ENCODE data around the gene KLF13.
A peak's percentile ranks its signal among the peaks of the same experiment; 100 is the strongest.

The KLF13 gene

DNA sequence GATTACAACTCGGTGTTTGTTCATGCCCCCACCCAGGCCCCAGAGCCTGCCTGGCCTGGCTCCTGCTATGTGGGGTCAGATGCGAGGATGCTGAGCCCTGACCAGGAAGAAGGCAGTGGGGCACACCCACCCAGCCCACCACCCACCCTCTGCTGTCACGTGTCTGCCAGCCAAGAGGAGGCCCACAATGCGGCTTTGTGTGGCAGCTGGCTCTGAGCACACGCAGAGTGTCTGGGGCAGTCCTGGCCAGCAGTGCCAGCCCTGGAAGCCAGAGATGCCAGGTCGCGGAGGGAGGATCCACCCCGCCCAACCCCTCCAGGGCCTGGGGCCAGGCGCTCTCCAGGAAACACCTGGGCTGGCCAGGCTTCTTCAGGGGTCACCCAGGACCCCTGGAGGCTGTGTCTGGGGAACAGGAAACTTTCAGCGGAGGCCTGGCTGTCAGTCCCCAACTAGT lies 26.4 kb upstream of the KLF13 start:
- no peak for DNase-seq (ENCODE audit: low spot score)

DNA sequence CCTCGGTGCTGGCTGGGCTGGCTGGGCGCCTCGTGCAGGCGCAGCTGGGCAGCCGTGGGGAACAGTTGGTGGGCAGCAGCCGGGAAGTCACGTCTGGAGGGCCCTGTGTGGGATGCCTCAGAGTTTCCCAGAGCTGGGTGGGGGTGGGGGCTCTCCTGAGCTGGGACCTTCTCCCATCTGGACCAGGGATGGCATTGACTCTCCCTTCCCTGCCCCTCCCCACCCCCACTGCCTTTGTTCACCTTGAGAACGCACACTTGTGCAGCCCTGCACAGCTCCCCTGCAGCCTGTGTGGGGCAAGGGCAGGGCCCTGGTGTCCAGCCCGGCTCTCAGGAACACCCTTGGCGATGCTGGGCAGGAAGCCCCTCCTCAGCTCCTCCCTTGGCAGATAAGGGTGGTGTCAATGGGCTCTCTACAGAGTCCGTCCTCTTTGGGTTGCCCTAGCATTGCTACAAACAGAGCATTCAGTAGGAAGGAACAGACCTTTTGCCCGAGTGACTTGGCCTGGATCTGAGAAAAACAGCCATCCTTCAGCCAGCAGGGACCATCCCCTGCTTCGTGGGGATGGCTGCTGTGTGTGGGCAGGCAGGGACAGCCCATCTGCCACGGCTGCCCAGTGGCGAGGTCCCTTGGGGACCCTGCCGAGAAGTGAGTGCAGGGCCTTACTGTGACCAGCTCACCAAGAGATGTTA lies 25.5 kb upstream of the KLF13 start:
- DNase-seq (ENCODE audit: low spot score), result no peak

DNA sequence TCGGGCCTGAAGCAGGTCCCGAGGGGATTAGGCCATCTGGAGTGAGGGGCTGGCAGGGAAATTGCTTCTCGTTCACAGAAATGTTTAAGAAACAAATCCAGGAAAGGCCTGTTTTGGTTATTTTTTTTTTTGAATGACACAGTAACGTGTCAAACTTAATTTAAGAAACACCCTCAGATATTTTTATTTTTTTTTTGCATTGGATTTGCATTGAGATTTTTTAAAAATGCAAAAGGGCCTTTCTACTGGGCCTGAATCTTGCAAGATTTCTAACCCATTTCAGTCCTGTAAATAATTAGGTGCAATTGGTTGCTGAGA lies 25.0 kb upstream of the KLF13 start:
- no peak for DNase-seq (ENCODE audit: low spot score)

DNA sequence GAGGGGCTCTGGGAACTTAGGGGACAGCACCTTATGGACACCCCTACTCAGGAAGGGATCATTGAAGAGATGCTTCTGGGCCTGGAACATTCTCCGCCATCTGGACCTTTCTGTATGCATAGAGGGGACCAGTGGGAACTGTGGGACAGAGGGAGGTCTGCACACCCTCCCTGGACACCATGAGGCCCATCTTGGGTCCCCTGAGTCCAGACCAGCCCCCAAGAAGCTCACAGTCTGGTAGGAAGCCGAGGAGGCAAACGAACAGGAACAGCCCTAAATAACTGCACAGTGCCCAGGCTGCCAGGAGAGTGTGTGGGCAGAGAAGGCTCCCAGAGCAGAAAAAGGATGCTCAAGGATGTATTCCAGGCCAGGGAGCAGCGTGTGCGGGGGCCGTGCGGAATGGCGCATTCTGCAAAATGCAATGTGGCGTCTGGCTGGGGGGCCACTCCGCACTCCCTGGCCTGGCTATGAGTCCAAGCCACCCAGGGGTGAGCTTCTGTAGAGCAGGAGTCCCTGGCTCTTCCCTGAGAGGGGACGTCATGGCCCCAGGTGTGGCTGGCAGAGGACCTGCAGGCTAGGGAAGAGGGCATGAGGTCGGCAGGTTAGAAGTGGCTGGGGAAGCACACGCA lies 24.5 kb upstream of the KLF13 start:
- DNase-seq (ENCODE audit: low spot score), result no peak

DNA sequence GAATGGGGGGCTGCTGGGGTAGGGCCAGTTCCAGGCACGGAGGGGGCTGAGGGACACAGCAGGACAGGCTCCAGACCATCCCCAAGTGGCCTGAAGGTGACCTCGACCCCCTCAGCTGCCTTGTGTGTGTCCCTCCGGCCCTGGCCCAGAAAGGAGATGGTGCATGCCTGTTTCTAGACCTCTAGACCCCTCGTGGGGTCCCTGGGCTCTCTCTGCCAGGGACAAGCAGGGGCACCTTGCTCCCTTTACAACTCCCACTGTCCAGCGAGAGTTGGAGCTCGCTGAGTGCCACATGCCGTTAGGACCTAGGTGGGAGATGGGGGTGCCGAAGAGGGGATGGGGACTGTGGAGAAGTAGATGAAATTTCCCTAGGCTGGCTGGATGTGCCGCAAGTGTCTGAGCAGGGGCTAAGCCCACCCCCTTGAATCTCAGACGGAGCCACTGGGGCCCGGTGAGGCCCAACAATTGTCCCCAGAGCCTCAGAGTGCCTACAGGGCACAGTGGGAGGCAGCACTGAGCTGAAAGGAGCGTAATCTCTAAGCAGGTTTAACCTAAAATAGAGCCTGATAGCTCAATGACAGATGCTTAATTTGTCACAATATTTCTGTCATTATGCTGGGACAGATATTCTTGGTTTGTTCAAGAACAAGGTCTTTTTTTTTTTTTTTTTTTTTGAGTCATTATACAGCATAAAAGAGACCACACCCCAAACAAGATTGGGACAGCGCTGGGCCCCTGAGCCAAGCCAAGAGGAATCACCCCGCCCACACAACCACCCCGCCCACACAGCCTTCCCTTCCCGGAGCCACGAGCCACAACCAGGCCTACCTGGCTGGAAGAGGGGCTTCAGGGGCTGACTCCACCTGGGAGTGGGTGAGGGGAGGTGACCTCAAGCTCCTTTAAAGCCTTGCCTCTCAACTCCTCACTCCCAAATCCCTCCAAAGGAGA lies 23.6 kb upstream of the KLF13 start:
- DNase-seq (ENCODE audit: low spot score), result no peak

DNA sequence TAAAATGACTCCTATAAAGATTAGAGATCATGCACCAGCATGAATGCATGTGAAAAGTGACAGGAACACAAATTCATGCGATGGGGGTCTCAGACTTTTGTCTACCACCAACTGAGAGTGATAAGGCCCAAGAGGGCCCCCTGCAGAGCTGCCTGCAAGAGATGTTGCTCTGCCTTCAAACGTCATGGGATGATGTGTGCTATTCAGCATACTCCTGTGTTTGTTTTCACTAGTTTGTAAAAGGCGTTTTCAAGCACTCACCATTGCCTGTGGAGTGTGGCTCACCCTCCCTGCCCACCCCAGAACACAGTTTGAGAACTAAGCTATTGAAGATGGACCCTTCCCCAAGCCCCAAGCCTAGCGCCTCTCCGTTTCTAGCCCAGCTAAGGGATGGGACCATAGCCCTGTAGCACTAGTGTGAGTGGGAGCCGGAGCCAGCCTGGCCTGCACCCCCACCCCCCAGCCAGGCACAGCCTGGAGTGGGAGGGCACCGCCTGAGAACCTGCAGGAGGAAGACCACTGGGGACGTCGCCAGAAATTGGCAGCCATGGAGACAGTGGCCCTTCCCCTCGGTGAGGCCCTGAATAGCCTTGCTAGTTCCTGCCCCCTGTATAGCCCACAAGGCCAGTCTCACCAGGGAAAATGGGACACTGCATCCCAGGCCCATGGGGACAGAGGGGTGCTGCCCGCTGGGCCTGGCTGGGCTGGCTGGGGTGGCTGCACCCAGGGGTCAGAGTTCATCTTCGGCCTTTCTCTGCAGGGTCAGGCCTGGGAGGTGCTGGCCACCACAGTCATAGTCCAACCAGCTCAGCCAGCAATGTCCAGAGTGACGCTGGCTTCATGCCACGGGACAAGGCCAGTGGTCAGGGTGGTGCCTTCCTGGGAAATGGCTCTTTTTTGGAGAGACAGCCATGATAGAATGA lies 22.6 kb upstream of the KLF13 start:
- DNase-seq (ENCODE audit: low spot score), result peak; percentile 12

DNA sequence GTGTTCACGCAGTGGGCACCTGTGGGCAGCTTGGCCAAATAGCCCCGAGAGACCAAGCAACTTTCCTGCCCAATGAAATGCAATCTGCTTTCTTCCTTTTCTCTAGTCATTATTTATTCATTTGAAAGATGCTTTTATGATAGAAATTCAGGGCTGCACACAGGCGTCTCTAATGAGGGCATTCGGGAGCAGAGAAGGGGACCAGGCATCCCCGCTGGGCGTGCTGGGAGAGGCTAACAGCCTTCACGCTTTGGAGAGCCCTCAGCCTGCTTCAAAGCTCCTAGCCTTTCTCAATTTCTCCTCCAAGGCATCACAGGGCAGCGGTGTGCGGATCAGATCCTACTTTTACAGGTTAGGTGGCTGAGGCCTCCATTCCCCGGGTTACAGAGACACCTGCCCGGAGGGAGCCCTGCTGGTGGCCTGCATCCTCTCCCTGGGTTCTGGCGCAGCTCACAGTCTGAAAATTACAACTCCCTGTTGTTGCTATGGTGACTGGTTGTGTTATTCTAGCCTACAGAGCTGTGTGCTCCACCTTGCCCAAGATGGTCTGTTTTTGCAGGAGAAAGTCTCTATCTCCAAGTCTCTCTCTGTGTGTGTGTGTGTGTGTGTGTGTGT lies 21.8 kb upstream of the KLF13 start:
- peak; percentile 20 for DNase-seq (ENCODE audit: low spot score)

DNA sequence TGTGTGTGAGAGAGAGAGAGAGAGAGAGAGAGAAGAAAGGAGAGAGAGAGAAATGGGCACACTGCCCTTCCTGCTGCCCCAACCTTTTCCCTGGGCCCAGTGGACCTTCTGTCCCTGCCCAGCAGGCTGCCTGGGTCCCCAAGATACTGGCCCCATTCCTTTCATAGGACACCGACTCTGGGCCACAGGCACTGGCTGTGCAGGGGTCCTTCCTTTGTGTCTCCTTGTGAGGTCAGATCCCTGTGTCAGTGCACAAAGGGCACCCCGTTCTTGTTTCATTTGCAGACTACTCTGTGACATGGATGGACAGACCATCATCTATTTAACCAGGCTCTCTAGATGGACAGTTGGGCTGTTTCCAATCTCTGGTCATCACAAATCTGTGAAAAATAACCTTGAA lies 21.3 kb upstream of the KLF13 start:
- DNase-seq (ENCODE audit: low spot score), result peak; percentile 2

DNA sequence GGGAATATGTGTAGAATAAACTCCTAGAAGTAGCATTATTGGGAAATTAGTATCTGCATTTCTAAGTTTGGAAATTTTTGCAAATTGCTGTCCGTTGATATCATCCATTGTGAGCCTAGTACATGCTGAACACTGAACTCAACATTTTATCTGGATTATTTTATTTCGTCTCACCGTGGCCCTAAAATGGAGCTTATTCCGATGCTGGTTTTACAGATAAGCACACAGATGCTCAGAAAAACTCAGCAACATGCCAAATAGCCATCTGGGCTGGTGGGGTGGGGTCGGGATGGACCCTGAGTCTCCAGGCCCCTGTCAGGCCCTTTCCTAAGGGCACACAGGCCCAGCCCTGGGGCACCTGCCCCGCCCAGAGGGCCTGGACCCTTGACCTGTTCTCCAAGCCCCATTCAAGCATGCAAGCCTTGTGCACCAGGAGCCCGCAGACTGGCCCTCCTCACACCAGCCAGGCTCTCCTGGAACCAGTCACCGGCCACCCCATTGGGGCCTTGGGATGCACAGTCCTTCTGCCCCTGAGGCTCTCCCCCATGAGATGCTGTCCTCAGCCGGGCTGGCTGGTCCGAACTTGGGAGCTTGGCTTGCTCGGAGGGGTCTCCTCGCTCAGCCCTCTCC lies 20.7 kb upstream of the KLF13 start:
- DNase-seq (ENCODE audit: low spot score), result peak; percentile 2

DNA sequence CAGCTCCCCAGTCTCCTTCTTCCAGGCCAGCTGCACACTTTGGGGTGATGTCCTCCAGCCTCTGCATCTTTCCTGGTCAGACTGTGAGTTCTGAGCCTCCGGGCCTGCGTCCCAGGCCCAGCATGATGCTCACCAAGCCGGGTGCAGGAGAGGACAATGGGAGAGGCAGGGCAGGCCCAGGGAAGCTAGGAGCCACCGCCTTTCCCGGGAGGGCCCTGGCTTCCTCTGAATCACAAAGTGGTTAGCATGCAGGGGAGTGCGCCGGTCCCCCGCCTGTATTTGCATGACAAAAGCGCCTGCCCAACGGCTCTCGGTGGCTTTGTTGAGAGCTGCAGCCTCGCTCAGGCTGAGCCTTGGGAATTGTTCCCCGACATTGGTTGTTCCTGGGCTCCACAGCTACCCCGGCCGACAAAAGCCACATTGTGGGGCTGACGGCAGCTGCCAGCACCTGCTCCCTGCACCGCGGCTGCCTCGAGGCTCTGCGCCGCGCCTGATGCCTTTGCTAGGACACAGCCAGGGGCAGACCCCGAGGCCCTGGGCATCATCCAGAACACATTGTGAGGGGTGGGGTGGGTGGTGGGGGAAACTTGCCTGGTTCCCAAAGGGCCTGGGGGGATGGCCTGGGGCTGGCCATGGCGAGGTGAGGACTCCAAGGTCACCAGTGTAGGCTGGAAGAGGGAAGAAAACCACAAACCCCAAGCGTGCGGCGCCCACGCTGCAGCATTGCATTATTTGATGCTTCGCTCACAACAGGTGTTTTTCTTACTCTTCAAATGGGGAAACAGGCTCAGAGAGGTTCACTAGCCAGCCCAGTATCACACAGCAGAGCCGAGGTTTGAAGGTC lies 20.0 kb upstream of the KLF13 start:
- peak; percentile 3 for DNase-seq (ENCODE audit: low spot score)

DNA sequence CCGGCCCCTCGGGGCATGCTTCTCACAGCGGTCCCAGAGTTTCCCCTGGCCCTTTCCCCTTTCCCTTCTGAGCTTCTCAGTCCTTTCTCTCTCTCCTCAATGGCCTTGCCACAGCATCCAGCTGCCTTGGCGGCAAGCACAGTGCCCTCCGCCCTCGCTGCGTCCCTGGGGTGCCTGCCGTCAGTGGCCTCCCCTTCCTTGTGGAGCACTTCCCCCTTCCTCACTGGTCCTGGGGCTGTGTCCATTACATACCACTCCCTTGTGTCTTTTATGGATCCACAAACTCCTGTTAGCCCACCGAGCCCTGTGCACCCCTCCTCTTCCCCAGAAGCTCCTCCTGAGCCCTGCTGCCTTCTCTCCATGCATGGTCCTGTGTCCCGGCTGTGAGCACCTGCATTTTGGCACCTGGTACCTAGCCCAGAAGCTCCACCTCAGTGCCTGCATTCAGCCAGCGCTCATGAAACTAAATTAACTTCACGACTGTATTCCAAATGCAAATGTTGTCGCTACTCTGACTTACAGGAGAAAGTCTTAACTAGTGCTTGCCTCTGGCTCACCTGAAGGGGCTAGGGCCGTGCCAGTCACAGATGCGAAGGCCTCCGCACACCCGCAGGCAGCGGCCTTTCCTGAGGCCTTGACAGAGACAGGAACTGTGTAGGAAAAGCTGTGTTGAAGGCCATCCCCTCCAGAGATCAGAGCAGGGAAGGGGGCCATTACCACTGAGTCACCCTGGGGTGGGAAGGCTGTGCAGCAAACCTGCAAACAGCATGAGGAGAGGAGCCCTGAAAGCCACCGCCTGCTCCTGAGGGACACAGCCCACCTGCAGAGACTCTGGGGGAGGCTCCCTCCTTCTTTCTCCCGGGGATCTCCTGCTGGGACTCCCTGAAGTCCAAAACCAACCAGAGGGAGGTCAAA lies 19.1 kb upstream of the KLF13 start:
- DNase-seq (ENCODE audit: low spot score), result no peak

DNA sequence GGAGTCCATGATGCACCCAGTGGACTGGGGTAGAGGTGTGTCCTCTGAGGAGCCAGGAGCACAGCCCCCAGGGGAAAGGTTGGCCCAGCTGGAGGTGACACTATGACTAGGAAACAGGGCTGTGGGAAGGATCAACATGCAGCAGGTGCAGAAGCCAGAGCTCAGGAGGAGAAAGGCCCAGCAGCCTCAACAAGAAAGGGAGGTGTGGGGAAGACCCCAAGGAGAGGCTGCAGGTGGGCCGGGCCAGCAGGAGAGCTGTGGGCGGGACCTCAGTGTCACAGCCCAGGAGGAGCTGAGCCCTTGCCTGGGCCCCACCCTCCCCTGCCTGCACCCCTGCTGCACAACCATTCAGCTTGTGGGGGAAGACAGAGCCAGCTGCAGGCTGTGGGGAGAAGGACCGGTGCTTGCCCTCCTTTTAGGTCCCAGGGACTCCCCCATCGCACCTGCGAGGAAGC lies 18.4 kb upstream of the KLF13 start:
- peak; percentile 2 for DNase-seq (ENCODE audit: low spot score)

DNA sequence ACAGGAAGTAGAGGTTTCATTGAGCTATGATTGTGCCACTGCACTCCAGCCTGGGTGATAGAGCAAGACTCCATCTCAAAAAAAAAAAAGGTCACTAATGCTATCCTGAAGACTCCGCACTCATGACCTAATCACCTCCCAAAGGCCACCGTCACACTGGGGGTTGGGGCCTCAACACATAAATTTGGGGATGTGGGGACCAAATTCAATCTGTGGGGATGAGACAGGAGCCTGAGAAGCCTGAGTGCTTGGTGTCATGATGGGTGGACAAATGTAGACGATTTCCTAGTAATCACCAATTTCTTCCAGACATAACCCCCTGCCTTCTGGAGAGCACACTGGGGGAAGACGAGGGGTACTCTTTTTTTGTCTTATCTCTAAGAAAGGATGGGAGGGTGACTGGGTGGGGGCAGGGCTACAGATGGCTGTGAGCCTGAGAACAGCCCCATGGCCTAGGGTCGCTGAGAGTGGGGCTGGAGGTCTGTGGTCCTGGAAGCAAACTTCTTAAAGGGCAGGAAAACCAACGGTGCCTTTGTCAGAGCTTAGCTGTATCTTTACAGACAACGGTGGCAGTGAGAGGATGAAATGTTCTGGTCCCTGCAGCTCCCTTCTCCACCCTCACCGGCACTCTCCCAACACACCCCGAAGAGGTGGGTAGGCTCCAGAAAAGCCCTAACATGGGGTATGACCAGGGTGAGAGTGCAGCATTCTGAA lies 16.6 kb upstream of the KLF13 start:
- DNase-seq (ENCODE audit: low spot score), result no peak

DNA sequence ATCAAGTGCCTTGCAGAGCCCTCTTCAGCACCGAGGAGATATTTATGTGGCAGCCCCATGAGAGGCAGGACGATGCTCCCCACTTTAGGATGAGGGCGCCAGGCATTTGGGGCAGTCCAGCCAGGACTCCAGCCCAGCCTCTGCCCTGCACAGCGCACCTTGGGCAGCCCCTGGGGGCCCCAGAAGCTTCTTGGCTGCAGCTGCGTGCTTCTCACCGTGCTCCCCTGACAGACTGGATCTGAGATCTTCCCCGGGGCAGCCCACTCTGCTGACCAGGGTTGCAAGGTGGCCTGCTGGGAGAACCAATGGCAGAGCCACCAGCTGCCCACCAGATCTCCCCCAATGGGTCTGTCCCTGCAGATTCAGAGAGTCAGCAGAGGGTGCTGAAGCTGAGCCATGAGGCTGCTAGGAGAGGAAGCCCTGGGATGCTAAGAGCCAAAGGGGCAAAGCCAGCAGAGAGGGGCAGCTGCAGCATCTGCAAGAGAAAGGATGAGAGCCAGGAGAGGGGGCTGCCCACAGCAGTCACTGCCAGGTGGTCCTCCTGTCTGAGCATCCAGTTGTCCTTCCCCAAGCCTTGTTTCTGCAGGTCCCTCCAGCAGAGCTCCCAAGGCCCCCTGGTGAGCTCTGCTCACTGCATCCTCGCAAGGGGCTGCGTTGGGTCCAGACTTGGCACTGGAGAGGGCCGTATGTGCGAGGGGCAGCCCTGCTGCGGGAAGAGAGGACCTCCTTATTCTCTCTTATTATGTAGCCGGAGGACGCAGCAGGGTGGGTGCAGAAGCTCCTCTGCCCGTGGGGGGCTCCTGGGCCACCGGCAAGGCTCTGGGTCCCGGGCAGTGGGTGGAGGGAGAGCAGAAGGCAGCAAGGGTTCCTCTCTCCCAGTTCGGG lies 14.7 kb upstream of the KLF13 start:
- DNase-seq (ENCODE audit: low spot score), result no peak

DNA sequence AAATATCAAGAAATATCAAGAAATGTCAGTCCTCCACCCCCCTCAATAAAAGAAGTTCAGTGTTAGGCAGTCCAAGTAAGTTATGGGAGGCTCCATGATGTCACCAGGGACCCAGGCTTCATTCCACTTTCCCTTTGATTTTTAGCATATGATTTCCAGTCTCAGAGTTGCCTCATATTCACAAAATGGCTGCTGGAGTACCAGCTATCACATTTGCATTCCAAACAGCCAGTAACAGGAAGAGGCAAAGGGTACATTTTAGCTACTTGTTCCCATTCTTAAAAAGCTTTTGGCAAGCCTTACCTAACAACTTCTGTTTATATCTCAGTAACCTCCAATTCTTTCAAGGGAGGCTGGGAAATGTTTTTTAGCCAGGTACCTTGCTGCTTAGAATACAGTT lies 13.4 kb upstream of the KLF13 start:
- DNase-seq (ENCODE audit: low spot score), result no peak

DNA sequence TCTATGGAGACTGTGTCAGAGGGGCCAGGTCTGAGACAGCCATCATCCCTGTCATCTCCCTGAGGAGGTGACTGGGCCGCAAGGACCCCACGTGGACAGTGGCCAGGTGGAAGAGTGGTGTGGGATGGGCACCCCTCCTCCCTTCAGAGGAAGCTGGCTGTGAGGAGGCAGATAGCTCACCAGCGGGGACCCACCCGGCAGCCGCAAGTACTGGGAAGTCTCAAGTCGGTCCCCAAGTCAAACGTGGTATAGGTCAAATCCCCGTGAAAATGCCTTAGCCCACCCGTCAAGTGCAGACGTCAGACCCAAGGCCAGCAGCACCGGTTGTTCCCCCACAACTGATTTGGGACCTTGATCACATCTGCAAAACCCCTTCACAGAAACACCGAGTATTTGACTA lies 12.3 kb upstream of the KLF13 start:
- DNase-seq (ENCODE audit: low spot score), result no peak

DNA sequence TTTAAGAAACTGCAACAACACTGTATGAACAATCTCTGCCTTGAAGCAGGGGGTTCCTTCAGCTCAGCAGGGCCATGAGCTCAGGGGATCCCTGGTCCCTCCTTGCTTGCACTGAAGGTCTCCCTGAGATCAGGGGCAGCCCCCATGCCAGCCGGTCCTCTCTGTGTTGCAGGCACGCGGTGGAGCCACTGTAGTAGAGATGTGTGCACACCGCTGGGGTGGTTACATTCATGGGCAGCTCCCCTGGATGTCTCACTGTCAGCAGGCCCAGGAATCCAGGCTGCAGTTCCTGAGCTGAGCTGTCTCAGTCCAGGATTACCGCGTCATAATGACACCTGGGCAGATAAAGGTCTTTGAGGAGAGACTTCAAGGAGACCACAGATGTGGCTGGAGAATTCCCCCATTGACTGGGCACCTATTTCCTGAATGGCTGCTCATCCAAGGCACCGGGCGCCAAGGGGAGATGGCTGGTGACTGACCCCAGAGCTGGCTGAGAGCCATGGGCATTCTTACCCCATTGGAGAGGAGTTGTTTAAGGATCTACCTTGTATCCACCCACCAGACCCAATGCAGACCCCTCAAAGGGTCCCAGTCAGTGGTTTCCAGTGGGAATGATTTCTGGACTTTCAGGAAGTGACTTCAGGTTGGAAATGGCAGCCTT lies 10.4 kb upstream of the KLF13 start:
- DNase-seq (ENCODE audit: low spot score), result no peak

Data from AG08396 (cell line).